GM19193 (cell line): Measurements from ENCODE around the gene PC.

Source experiments
- POLR2A ChIP-seq: IDR thresholded peaks from 4 replicates; pipeline ENCODE4 v1.6.1; 2011; ENCODE audit not compliant: insufficient read depth, insufficient read length; ENCODE audit errors: extremely low read depth

The PC gene

GRCh38 chr11:66864172-66864901 lies 93.8 kb downstream of the PC start:
- TF ChIP-seq POLR2A = no peak

DNA sequence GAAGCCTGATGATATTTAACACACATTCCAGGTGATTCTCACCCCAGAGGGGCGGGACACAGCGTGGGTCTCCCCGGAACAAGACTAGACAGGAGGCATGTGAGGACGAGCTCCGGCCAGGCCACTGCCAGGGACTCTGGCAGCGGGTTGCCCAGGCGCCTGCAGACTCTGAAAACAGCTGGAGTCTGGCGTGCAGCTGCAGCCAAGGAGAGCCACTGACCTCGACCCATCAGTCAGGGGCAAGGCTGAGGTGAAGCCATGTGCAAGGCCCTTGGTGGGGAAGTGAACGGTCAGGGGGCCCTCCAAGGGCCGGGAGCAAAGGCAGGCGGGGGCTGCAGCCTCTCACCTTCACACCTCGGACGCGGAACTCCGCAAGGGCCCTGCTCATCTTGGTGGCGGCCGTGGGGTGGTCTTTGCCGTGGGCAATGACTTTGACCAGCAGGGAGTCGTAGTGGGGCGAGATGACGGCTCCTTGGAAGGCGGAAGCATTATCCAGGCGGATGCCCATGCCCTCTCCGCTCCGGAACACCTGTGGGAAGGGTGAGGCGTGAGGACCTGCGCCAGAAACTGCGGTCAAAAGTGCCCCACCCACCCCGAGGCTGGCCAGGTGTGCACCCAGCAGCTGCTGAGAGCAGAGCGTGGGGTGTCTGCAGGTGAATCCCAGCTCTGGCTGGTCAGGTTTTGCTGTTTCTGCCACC lies 94.6 kb downstream of the PC start:
- no peak for TF ChIP-seq POLR2A

GRCh38 chr11:66862559-66863037 lies 95.6 kb downstream of the PC start:
- TF ChIP-seq POLR2A = no peak

DNA sequence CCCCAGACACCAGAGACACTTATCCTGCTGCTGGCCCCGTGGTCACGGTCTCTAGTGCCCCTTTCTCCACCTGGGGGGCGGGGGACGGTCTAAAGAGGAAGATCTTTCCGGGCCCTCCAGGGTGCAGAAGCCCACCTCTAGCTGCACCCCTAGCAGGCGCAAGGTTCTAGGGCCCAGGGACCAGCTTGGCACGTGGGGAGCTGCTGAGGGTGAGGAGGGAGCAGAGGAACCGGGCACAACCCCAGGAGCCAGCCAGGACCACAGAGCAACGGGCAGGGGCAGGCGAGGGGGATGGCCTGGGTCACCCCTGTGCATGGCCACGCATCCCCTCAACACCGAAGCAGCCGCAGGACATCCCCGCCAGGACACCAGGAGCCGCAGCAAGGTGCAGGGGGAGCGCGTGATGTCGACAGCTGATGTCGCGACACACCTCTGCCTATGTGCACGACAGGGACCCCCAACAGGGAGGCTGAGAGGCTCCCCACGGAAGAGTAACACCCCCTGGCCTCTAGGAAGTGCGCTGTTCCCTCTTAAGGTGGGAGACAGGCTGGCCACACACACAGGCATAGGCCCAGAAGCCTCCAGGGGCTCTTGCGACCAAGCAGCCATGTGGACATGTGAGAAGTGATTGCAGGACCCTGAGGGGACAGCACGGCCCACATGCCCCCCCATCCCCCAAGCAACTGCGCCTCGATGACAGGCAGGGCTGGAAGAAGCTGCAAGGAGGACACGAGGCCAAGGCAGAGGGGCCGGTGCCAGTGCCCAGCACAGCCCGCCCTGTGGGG lies 96.2 kb downstream of the PC start:
- TF ChIP-seq POLR2A = no peak

GRCh38 chr11:66861038-66861773 lies 97.0 kb downstream of the PC start:
- TF ChIP-seq POLR2A = no peak

DNA sequence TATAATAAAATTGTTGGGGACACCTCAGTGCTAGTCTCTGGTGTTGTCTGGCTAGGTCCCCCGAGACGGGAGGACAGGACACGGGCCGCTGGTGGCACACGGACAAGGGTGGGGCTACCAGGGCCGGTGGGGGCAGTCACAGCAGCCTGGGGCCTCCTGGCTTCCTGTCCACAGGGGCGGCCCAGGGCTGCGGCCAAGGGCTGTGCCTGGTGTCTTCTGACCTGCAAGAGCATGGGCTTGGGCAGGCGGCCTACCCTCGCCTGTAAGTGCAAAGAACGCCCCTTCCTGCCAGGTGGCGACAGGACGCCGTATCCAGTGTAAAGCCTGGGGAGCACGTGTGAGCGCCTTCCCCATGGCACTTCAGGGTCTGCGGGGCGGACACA lies 97.7 kb downstream of the PC start:
- TF ChIP-seq POLR2A = no peak

- no peak for TF ChIP-seq POLR2A
Observed at GRCh38 chr11:66859686-66860448, 98.3 kb downstream of the PC start.

GRCh38 chr11:66858939-66859685 lies 99.1 kb downstream of the PC start:
- TF ChIP-seq POLR2A = no peak

- TF ChIP-seq POLR2A = no peak
Observed at GRCh38 chr11:66858186-66858938, 99.8 kb downstream of the PC start.

DNA sequence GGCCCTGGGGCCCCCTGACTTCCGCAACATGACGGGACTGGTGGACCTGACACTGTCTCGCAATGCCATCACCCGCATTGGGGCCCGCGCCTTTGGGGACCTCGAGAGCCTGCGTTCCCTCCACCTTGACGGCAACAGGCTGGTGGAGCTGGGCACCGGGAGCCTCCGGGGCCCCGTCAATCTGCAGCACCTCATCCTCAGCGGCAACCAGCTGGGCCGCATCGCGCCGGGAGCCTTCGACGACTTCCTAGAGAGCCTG lies 100.3 kb downstream of the PC start:
- TF ChIP-seq POLR2A = no peak

DNA sequence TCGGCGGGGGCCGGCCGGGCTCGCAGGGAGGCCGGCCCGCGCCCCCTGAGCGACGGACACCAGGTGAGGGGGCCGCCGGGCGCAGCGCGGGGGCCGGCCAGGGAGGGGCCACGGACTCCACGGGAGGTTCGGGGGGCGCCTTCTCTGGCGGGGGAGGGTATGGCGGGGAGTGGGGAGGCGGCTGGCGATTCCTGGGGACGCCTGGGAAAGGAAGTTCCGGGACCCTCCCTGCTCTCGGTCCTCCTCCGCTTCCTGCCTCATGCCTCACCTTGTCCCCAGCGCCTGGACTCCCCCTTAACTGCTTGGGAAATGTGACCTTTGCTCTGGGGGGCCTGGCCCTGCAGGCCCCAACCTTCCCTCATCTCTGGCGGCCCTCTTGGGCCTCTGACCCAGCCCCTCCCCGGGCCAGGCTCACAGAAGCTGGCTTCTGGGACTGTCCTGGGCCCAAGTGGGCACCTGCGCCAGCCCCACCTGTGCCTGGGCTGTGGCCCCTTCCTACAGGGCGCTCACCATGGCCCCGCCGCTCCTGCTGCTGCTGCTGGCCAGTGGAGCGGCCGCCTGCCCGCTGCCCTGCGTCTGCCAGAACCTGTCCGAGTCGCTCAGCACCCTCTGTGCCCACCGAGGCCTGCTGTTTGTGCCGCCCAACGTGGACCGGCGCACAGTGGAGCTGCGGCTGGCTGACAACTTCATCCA lies 100.8 kb downstream of the PC start:
- TF ChIP-seq POLR2A = no peak

GRCh38 chr11:66856496-66857233 lies 101.5 kb downstream of the PC start, which contains the start of gene LRFN4:
LRFN4 (plus strand) TSS chr11:66857064; CDS start chr11:66857745, 681 bp downstream.
- TF ChIP-seq POLR2A = no peak
